ENCODE results near the gene CDCA4.

- TF ChIP-seq CTCF (IDR thresholded peaks at IDR 0.05; ENCODE audit: low read depth, low read length) (no peak), EZH2phosphoT487 (IDR thresholded peaks at IDR 0.05; ENCODE audit: low read depth) (no peak)
These were observed 35.0 kb downstream of the CDCA4 start, which contains the start of gene CLBA1 for GRCh38 chr14:104985675-104986486.

Data from OCI-LY3 (cell line).